SU-DHL-6 (cell line): ENCODE results near the gene GDPD2.

Experiments used
- EZH2phosphoT487 ChIP-seq: fragments of 200-600 bp; sonication (generic), shearing (Covaris generic); conservative IDR thresholded peaks from 2 replicates; pipeline ENCODE4 v1.6.1; 2018; ENCODE audit warnings: mild to moderate bottlenecking, antibody characterized with exemption, low read length, moderate library complexity, mixed read lengths
- TF ChIP-seq, protein P1 (sequence below): fragments of 200-600 bp; sonication (generic); IDR thresholded peaks from one replicate; pipeline ENCODE4 v1.5.1; 2017; ENCODE audit warnings: antibody characterized with exemption, mild to moderate bottlenecking, low read length, moderate library complexity; ENCODE audit not compliant: insufficient read depth, poor library complexity, severe bottlenecking

DNA sequence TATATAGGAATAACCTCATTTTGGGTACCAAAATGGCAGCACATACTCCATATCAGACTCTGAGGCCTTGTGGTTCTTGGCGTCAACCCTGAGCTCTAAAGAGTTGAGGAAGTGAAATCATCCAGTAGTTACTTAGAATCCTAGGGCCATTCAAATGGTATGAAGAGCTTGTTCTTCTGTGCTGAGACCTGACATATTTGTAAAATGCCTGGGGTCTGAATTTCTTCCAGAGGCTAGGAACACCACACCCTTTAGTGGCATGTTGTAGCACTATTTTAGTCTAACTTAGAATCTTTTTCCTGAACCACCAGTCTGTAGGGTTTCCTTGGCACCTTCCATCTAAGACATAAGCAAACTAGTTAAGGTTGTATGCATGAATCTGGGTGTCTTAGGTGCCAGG, 18.1 kb upstream of the GDPD2 start:
- TF ChIP-seq, protein P1, sequence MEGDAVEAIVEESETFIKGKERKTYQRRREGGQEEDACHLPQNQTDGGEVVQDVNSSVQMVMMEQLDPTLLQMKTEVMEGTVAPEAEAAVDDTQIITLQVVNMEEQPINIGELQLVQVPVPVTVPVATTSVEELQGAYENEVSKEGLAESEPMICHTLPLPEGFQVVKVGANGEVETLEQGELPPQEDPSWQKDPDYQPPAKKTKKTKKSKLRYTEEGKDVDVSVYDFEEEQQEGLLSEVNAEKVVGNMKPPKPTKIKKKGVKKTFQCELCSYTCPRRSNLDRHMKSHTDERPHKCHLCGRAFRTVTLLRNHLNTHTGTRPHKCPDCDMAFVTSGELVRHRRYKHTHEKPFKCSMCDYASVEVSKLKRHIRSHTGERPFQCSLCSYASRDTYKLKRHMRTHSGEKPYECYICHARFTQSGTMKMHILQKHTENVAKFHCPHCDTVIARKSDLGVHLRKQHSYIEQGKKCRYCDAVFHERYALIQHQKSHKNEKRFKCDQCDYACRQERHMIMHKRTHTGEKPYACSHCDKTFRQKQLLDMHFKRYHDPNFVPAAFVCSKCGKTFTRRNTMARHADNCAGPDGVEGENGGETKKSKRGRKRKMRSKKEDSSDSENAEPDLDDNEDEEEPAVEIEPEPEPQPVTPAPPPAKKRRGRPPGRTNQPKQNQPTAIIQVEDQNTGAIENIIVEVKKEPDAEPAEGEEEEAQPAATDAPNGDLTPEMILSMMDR, result no peak
- TF ChIP-seq EZH2phosphoT487, result no peak
